ENCODE measurements around the gene POLR2M.

Gene POLR2M

GRCh38 chr15:57751177-57751800 lies 44.8 kb downstream of the POLR2M start:
- H3K4me2 ChIP-seq, result no peak overlapping the region
- no peak for TF ChIP-seq Cebpa-rat (IDR thresholded peaks at IDR 0.05)
- no peaks in the 10 kb centered on the region for H3K4me1 ChIP-seq
- no peak overlapping the region for H3K4me3 ChIP-seq
- H3K9ac ChIP-seq, result no peak overlapping the region
- no peak overlapping the region for H3K27ac ChIP-seq
- H3K9me3 ChIP-seq, result no peaks in the 10 kb centered on the region
- H3K36me3 ChIP-seq, result no peaks in the 10 kb centered on the region
- H3K27me3 ChIP-seq, result no peaks in the 10 kb centered on the region
- H4K20me1 ChIP-seq, result no peaks in the 10 kb centered on the region

GRCh38 chr15:57752436-57752835 lies 45.9 kb downstream of the POLR2M start:
- no peak overlapping the region for H3K27ac ChIP-seq
- TF ChIP-seq Cebpa-rat (IDR thresholded peaks at IDR 0.05), result no peak
- no peaks in the 10 kb centered on the region for H3K9me3 ChIP-seq
- no peaks in the 10 kb centered on the region for H3K36me3 ChIP-seq
- no peak overlapping the region for H3K4me2 ChIP-seq
- no peak overlapping the region for H3K9ac ChIP-seq
- no peak overlapping the region for H3K4me3 ChIP-seq
- H4K20me1 ChIP-seq, result no peaks in the 10 kb centered on the region
- H3K4me1 ChIP-seq, result no peaks in the 10 kb centered on the region
- H3K27me3 ChIP-seq, result no peaks in the 10 kb centered on the region

- Histone ChIP-seq H3K27me3 (no peaks in the 10 kb centered on the region), H3K27ac (no peak overlapping the region), H3K9me3 (no peaks in the 10 kb centered on the region), H3K36me3 (no peaks in the 10 kb centered on the region), H3K4me1 (no peaks in the 10 kb centered on the region), H4K20me1 (no peaks in the 10 kb centered on the region), H3K4me2 (no peak overlapping the region), H3K9ac (no peak overlapping the region), H3K4me3 (no peak overlapping the region)
- TF ChIP-seq Cebpa-rat (IDR thresholded peaks at IDR 0.05), result no peak
Observed at GRCh38 chr15:57752840-57753239, 46.3 kb downstream of the POLR2M start.

GRCh38 chr15:57756466-57756865 lies 50.0 kb downstream of the POLR2M start:
- H3K9me3 ChIP-seq, result no peaks in the 10 kb centered on the region
- no peak overlapping the region for H3K4me3 ChIP-seq
- no peaks in the 10 kb centered on the region for H3K36me3 ChIP-seq
- H3K4me1 ChIP-seq, result no peaks in the 10 kb centered on the region
- no peak overlapping the region for H3K4me2 ChIP-seq
- no peak overlapping the region for H3K9ac ChIP-seq
- H3K27ac ChIP-seq, result no peak overlapping the region
- no peaks in the 10 kb centered on the region for H4K20me1 ChIP-seq
- TF ChIP-seq Cebpa-rat (IDR thresholded peaks at IDR 0.05), result no peak
- H3K27me3 ChIP-seq, result no peaks in the 10 kb centered on the region

GRCh38 chr15:57758560-57758959 lies 52.0 kb downstream of the POLR2M start:
- Histone ChIP-seq H3K27me3 (0 out of 2 replicates have a peak, but pooled peaks cover 4% of the 10 kb centered on the region), H3K4me2 (no peak overlapping the region), H3K9ac (no peak overlapping the region), H3K36me3 (no peaks in the 10 kb centered on the region), H3K4me3 (no peak overlapping the region), H3K27ac (no peak overlapping the region), H3K4me1 (no peaks in the 10 kb centered on the region), H4K20me1 (no peaks in the 10 kb centered on the region), H3K9me3 (no peaks in the 10 kb centered on the region)
- TF ChIP-seq Cebpa-rat (IDR thresholded peaks at IDR 0.05), result no peak

- no peak overlapping the region for H3K4me3 ChIP-seq
- H4K20me1 ChIP-seq, result no peaks in the 10 kb centered on the region
- no peak for TF ChIP-seq Cebpa-rat (IDR thresholded peaks at IDR 0.05)
- H3K4me1 ChIP-seq, result no peaks in the 10 kb centered on the region
- H3K4me2 ChIP-seq, result no peak overlapping the region
- H3K27ac ChIP-seq, result no peak overlapping the region
- no peak overlapping the region for H3K9ac ChIP-seq
- peaks cover 14% of the 10 kb centered on the region for H3K27me3 ChIP-seq
- no peaks in the 10 kb centered on the region for H3K36me3 ChIP-seq
- no peaks in the 10 kb centered on the region for H3K9me3 ChIP-seq
Observed at GRCh38 chr15:57761562-57761961, 55.0 kb downstream of the POLR2M start.

- Histone ChIP-seq H3K4me2 (no peak overlapping the region), H3K27ac (no peak overlapping the region), H4K20me1 (no peaks in the 10 kb centered on the region), H3K36me3 (no peaks in the 10 kb centered on the region), H3K27me3 (peaks cover 17% of the 10 kb centered on the region), H3K9me3 (no peaks in the 10 kb centered on the region), H3K4me3 (no peak overlapping the region), H3K9ac (no peak overlapping the region), H3K4me1 (peaks cover 2% of the 10 kb centered on the region)
- TF ChIP-seq Cebpa-rat (IDR thresholded peaks at IDR 0.05), result no peak
Observed at GRCh38 chr15:57762302-57762701, 55.8 kb downstream of the POLR2M start.

- H4K20me1 ChIP-seq, result no peaks in the 10 kb centered on the region
- peaks cover 19% of the 10 kb centered on the region for H3K27me3 ChIP-seq
- no peaks in the 10 kb centered on the region for H3K9me3 ChIP-seq
- peaks cover 10% of the 10 kb centered on the region for H3K4me1 ChIP-seq
- no peak overlapping the region for H3K9ac ChIP-seq
- H3K4me3 ChIP-seq, result no peak overlapping the region
- no peak overlapping the region for H3K4me2 ChIP-seq
- H3K27ac ChIP-seq, result no peak overlapping the region
- H3K36me3 ChIP-seq, result no peaks in the 10 kb centered on the region
- no peak for TF ChIP-seq Cebpa-rat (IDR thresholded peaks at IDR 0.05)
Observed at GRCh38 chr15:57763176-57763964, 56.9 kb downstream of the POLR2M start.

All from BLaER1 (cell line).